ENCODE data around the gene SCTR.

- no peak for TF ChIP-seq POLR2A (IDR thresholded peaks at IDR 0.05)
- TF ChIP-seq CTCF (IDR thresholded peaks at IDR 0.05): no peak
- TF ChIP-seq EP300 (IDR thresholded peaks at IDR 0.05): no peak
Measured at GRCh38 chr2:119409506-119409905, 114.8 kb downstream of the SCTR start.
